Measurements from ENCODE around the gene ENDOV.
"Not testable (repeated sequence)": the region's sequence is repeated elsewhere in the genome, so short reads cannot be mapped to it uniquely, and the experiment has no call there.

ENDOV gene

DNA sequence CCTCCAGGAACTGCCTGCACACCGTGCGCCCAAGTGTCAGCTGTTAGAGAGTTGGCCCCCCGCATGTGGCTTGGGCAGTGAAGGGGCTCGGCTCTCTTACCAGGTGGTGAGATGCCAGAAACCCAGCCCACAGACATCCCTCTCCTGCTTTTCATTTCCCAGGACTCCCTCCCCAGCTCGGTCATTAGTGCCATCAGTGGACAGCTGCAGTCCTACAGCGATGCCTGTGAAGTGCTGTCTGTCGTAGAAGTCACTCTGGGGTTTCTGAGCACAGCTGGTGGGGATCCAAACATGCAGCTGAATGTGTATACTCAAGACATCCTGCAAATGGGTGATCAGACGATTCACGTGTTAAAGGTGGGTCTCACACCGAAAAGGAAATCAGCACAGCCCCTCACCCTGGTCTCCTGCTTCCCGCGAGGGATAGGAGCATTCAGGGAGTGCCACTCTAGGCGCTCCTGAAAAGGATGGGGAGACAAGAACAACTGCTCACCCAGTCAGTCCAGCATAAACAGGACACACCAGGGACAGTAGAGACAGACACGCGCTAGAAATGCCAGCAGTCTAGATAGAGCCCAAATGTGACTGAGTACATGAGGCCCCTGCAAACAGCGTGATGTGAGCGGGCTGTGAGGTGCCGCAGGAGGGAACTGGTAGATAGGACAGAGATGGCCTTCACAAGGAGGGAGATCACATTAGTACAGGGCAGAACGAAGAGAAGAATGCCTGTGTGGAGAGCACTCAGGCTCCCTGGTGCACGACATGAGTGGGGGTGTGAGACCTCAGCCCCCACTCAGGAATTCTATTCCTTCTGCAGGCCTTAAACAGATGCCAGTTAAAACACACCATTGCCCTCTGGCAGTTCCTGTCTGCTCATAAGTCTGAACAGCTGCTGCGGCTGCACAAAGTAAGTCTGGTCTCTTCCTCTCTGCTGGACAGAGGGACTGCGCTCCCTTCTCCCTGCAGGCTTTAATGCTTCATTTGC is 25.7 kb upstream of the ENDOV start:
- Histone ChIP-seq H3K9ac (ENCODE audit: low read length) (no peak overlapping the region), H3K4me1 (ENCODE audit: control insufficient read depth, low read depth, low read length) (no peaks in the 10 kb centered on the region), H3K36me3 (ENCODE audit: control insufficient read depth, low read depth, low read length) (peaks cover 56% of the 10 kb centered on the region), H3K9me3 (ENCODE audit: control insufficient read depth, low read depth, low read length) (no peaks in the 10 kb centered on the region), H3K4me3 (ENCODE audit: low read length) (no peak overlapping the region), H3K27me3 (ENCODE audit: control insufficient read depth, insufficient read depth, low read length) (no peaks in the 10 kb centered on the region), H3K27ac (ENCODE audit: low read length) (no peak overlapping the region)

DNA sequence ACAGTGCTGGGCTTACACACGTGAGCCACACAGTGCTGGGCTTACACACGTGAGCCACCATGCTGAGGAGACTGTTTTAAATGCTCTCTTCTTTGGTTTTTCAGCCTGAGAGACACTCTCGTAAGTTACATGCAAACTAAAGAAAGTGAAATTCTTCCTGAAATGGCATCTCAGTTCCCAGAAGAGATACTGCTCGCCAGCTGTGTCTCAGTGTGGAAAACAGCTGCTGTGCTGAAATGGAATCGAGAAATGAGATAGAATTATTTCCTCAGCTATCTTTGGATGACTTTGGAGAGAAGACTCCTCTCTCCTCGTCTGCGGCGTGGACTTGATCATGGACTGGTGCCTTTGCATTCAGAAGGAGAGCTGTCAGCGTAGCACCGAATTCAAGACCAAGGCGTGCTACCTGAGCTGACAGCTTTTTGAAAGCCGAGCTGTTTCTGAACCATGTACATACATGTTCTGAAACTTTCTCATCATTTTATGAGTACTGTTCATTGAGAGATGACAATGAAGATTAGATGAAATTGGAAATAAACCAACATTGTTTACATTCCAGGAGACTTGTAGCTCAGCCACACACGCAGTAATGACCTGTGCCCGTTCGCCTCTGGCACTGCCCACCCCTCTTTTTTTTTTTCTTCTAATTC is 21.6 kb upstream of the ENDOV start:
- no peak overlapping the region for H3K27ac ChIP-seq (ENCODE audit: low read length)
- H3K9ac ChIP-seq (ENCODE audit: low read length) = no peak overlapping the region
- no peaks in the 10 kb centered on the region for H3K9me3 ChIP-seq (ENCODE audit: control insufficient read depth, low read depth, low read length)
- no peaks in the 10 kb centered on the region for H3K27me3 ChIP-seq (ENCODE audit: control insufficient read depth, insufficient read depth, low read length)
- H3K36me3 ChIP-seq (ENCODE audit: control insufficient read depth, low read depth, low read length) = peaks cover 35% of the 10 kb centered on the region
- H3K4me1 ChIP-seq (ENCODE audit: control insufficient read depth, low read depth, low read length) = peaks cover 8% of the 10 kb centered on the region
- no peak overlapping the region for H3K4me3 ChIP-seq (ENCODE audit: low read length)

- Histone ChIP-seq H3K27ac (ENCODE audit: low read length) (no peak overlapping the region), H3K9ac (ENCODE audit: low read length) (no peak overlapping the region), H3K27me3 (ENCODE audit: control insufficient read depth, insufficient read depth, low read length) (no peaks in the 10 kb centered on the region), H3K4me3 (ENCODE audit: low read length) (no peak overlapping the region), H3K4me1 (ENCODE audit: control insufficient read depth, low read depth, low read length) (peaks cover 8% of the 10 kb centered on the region), H3K36me3 (ENCODE audit: control insufficient read depth, low read depth, low read length) (peaks cover 29% of the 10 kb centered on the region), H3K9me3 (ENCODE audit: control insufficient read depth, low read depth, low read length) (no peaks in the 10 kb centered on the region)
Measured at GRCh38 chr17:80393961-80394360, 21.0 kb upstream of the ENDOV start.

GRCh38 chr17:80394629-80395216 is 20.2 kb upstream of the ENDOV start:
- Histone ChIP-seq H3K27ac (ENCODE audit: low read length) (no peak overlapping the region), H3K27me3 (ENCODE audit: control insufficient read depth, insufficient read depth, low read length) (no peaks in the 10 kb centered on the region), H3K9me3 (ENCODE audit: control insufficient read depth, low read depth, low read length) (no peaks in the 10 kb centered on the region), H3K4me1 (ENCODE audit: control insufficient read depth, low read depth, low read length) (peaks cover 8% of the 10 kb centered on the region), H3K4me3 (ENCODE audit: low read length) (no peak overlapping the region), H3K36me3 (ENCODE audit: control insufficient read depth, low read depth, low read length) (peaks cover 22% of the 10 kb centered on the region), H3K9ac (ENCODE audit: low read length) (no peak overlapping the region)

DNA sequence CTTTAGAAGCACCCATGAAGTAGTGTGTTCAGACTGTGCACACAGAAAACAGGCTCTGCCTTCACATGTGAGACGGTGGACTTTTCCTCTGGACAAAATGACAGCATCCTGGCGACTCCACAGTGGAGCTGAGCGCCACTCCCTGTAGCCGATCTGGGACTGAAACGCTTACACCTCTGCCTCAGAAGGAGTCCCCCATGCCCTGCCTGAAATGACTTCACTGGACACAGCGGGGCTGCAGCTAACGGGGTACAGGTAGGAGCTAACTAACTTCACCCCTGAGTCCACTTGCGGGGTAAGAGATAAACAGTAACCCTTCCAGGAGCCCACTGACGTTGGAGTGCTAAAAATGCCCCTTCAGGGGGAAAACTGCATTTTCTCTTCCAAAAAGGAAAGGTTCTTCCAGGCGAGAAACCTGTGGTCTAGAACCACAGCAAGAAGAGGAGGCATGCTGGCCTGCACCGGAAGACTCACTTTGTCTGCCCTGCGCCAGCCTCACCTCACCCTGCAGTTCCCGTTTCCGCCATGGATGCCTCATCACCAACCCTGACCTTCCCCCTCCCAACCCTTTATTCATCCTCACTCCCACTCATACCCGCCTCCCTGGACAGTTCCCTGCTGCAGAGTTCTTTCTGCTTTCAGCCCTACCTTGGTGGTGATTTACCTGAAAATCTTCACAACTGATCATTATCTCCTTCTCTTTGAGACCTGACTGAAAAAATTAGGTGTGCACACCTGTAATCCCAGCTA is 19.4 kb upstream of the ENDOV start:
- Histone ChIP-seq H3K9ac (ENCODE audit: low read length) (no peak overlapping the region), H3K36me3 (ENCODE audit: control insufficient read depth, low read depth, low read length) (peaks cover 16% of the 10 kb centered on the region), H3K27ac (ENCODE audit: low read length) (no peak overlapping the region), H3K27me3 (ENCODE audit: control insufficient read depth, insufficient read depth, low read length) (no peaks in the 10 kb centered on the region), H3K4me1 (ENCODE audit: control insufficient read depth, low read depth, low read length) (peaks cover 8% of the 10 kb centered on the region), H3K4me3 (ENCODE audit: low read length) (no peak overlapping the region), H3K9me3 (ENCODE audit: control insufficient read depth, low read depth, low read length) (no peaks in the 10 kb centered on the region)

GRCh38 chr17:80396157-80397033 is 18.6 kb upstream of the ENDOV start:
- H3K27me3 ChIP-seq (ENCODE audit: control insufficient read depth, insufficient read depth, low read length) = no peaks in the 10 kb centered on the region
- H3K4me1 ChIP-seq (ENCODE audit: control insufficient read depth, low read depth, low read length) = peaks cover 8% of the 10 kb centered on the region
- H3K36me3 ChIP-seq (ENCODE audit: control insufficient read depth, low read depth, low read length) = peaks cover 16% of the 10 kb centered on the region
- H3K9ac ChIP-seq (ENCODE audit: low read length) = no peak overlapping the region
- no peak overlapping the region for H3K27ac ChIP-seq (ENCODE audit: low read length)
- no peaks in the 10 kb centered on the region for H3K9me3 ChIP-seq (ENCODE audit: control insufficient read depth, low read depth, low read length)
- H3K4me3 ChIP-seq (ENCODE audit: low read length) = no peak overlapping the region

GRCh38 chr17:80397034-80397387 is 18.0 kb upstream of the ENDOV start:
- no peak overlapping the region for H3K4me3 ChIP-seq (ENCODE audit: low read length)
- H3K27me3 ChIP-seq (ENCODE audit: control insufficient read depth, insufficient read depth, low read length) = no peaks in the 10 kb centered on the region
- H3K4me1 ChIP-seq (ENCODE audit: control insufficient read depth, low read depth, low read length) = peaks cover 8% of the 10 kb centered on the region
- H3K9me3 ChIP-seq (ENCODE audit: control insufficient read depth, low read depth, low read length) = no peaks in the 10 kb centered on the region
- no peak overlapping the region for H3K9ac ChIP-seq (ENCODE audit: low read length)
- no peak overlapping the region for H3K27ac ChIP-seq (ENCODE audit: low read length)
- peaks cover 14% of the 10 kb centered on the region for H3K36me3 ChIP-seq (ENCODE audit: control insufficient read depth, low read depth, low read length)

GRCh38 chr17:80397686-80398085 is 17.3 kb upstream of the ENDOV start:
- Histone ChIP-seq H3K9ac (ENCODE audit: low read length) (no peak overlapping the region), H3K27me3 (ENCODE audit: control insufficient read depth, insufficient read depth, low read length) (no peaks in the 10 kb centered on the region), H3K4me1 (ENCODE audit: control insufficient read depth, low read depth, low read length) (peaks cover 8% of the 10 kb centered on the region), H3K36me3 (ENCODE audit: control insufficient read depth, low read depth, low read length) (peaks cover 12% of the 10 kb centered on the region), H3K27ac (ENCODE audit: low read length) (no peak overlapping the region), H3K9me3 (ENCODE audit: control insufficient read depth, low read depth, low read length) (no peaks in the 10 kb centered on the region), H3K4me3 (ENCODE audit: low read length) (no peak overlapping the region)

DNA sequence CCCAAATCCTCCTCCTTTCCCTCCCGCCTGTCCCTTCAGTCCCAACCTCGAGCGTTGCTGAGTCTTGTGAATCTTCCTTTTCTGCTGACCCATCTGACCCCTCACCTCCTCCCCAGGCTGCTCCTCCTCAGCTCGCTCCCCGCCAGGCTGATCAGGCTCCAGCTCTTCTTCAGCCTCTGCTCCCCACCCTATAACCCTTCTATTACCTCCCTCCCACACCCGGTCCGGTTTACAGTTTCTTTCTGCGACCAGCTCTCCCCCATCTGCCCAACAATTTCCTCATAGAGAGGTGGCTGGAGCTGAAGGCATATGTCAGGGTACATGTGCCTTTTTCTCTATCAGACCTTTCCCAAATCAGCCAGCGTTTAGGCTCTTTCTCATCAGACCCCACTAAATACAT is 13.9 kb upstream of the ENDOV start:
- not testable (repeated sequence) for H3K4me1 ChIP-seq (ENCODE audit: control insufficient read depth, low read depth, low read length); H3K27me3 ChIP-seq (ENCODE audit: control insufficient read depth, insufficient read depth, low read length); H3K9me3 ChIP-seq (ENCODE audit: control insufficient read depth, low read depth, low read length); H3K4me3 ChIP-seq (ENCODE audit: low read length); H3K36me3 ChIP-seq (ENCODE audit: control insufficient read depth, low read depth, low read length); H3K9ac ChIP-seq (ENCODE audit: low read length); H3K27ac ChIP-seq (ENCODE audit: low read length)

DNA sequence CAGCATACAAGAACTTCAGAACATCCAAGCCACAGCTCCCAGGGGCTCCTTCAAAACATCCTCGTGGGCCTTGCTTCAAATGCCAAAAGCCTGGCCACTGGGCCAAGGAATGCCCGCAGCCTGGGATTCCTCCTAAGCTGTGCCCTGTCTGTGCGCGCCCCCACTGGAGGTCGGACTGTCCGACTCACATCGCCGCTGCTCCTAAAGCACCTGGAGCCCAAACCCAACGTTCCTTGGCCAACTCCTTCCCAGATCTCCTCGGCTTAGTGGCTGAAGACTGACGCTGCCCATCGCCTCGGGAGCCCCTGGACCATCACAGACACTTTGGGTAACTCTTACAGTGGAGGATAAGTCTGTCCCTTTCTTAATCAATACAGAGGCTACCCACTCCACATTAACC is 12.9 kb upstream of the ENDOV start:
- not testable (repeated sequence) for H3K4me3 ChIP-seq (ENCODE audit: low read length); H3K9ac ChIP-seq (ENCODE audit: low read length); H3K9me3 ChIP-seq (ENCODE audit: control insufficient read depth, low read depth, low read length); H3K4me1 ChIP-seq (ENCODE audit: control insufficient read depth, low read depth, low read length); H3K27ac ChIP-seq (ENCODE audit: low read length); H3K27me3 ChIP-seq (ENCODE audit: control insufficient read depth, insufficient read depth, low read length); H3K36me3 ChIP-seq (ENCODE audit: control insufficient read depth, low read depth, low read length)
